Measurements from ENCODE around the gene UTP14A.
A peak's percentile ranks its signal among the peaks of the same experiment; 100 is the strongest.
"Not testable (repeated sequence)": the region's sequence is repeated elsewhere in the genome, so short reads cannot be mapped to it uniquely, and the experiment has no call there.

UTP14A gene

DNA sequence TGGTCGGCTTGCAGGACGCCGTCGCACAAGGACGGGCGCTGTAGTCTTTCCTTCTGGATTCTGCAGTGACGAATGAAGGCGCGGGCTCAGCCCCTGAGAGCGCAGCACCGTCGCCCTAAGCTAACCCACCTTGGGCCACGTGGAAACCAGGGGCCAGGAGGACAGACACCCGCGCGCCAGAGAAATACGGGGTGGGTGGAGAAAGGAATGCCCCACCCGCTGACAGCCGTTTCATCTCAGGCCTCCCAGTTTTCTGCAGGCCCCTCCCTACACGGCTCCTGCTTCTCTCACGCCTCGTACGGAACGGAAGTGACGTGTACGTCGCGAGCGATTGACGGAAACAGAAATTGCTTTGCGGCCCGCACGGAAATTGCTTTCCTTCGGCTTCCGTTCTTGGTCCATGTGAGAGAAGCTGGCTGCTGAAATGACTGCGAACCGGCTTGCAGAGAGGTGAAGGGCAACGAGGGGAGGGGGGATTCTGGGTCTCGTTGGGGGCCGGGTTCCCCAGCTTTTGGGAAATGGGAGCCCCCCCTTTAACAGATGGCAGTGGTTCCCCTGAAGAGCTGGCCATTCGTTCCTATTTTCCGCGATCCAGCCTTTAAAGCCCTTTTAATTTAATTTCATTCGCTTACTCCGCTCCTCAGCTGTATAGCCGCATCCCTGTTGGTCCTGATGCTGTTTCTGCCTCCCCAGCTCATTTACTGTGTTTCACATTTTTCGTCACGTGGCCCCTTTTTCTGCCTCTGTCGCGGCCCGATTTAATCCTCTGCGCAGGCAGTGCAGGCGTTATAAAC is at the start of gene UTP14A:
Gene UTP14A (plus strand): TSS at position 378 of the 794 bp plus-strand sequence. CDS start 47 bp downstream, at position 425.
- peak; percentile 92 for DNase-seq

GRCh38 chrX:129859134-129859533 is 46.8 kb upstream of the UTP14A start:
- not testable (repeated sequence) for DNase-seq

DNA sequence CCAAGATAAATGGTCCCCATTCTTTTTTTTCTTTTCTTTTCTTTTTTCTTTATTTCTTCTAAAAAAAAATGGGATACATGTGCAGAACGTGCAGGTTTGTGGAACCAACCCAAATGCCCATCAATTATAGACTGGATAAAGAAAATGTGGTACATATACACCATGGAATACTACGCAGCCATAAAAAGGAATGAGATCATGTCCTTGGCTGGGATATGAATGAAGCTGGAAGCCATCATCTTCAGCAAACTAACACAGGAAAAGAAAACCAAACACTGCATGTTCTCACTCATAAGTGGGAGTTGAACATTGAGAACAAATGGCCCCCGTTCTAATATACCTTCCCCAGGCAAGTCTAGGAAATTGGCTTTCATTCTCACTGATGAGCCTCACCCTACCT is 39.6 kb upstream of the UTP14A start:
- not testable (repeated sequence) for DNase-seq

DNA sequence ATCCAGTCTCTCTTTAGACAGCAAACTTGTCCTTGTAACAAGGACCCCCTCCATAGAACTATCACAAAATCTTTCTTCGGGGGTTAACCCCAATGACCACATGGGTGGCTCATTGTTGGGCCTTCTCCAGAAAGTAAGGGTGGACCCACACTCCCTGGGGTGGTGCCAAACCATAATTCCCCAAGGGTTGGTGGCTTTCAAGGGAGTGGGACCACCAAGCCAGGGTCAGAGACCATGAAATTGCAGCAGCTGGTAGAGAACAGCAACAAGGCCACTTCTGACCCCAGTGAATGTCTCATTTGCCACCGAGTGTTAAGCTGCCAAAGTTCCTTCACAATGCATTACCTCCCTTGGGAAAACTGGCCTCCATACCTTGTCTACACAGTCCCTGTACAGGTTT is 33.4 kb upstream of the UTP14A start:
- DNase-seq = no peak

DNA sequence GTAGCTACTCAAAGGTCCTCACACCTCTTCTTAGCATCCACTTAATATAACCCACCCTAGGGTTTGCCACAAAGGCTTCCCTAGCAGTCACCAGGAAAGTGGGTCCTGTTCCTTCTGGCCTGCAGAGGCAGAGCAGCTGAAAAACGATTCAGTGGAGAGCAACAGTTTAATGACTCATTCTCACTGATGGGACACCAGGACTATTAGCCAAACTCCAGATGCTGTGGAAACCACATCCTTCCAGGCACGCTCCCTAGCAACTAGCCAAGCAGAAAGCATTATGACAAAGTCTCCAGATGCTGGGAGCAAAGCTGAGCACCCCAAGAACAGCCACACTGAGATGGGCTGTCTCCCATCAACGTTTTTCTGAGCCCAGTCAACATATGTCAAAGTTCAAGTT is 30.3 kb upstream of the UTP14A start:
- no peak for DNase-seq

DNA sequence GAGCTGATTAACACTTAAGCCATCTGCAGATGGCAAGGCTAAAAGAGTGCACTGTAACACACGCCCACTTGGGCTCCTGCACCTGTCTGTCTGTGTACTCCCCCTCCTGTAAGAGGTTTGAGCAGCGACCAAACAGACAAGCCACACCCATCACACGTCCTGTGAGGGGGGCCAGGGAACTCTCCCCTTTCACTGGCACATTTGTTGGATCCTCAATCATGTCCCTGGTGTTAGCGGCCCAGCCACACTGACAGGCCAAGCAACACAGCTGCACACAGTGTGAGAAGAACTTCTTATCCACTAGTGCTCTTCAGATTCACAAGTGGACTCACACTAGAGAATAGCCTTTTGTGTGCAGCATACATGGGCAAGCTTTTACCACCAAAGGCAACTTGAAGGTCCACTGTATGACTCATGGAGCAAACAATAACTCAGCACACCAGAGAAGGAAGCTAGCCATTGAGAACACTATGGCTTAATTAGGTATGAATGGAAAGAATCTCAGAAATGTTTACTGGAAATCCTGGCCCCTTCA is 29.1 kb upstream of the UTP14A start:
- peak; percentile 21 for DNase-seq

DNA sequence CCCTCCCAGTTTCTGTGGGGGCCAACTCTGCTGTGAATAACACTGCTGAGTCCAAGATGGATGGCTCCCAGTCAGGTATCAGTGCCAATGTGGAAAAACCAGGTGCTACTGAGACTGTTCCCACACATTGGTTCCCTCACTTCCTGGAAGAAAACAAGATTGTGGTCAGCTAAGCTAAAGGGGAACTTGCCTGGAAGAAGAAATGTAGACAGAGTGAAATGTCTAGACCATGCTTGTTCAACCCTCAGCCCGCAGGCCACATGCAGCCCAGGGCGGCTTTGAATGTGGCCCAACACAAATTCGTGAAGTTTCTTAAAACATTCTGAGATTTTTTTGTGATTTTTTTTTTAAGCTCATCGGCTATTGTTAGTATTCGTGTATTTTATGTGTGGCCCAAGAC is 28.6 kb upstream of the UTP14A start:
- DNase-seq = no peak

GRCh38 chrX:129900054-129900453 is 5.9 kb upstream of the UTP14A start:
- no peak for DNase-seq

DNA sequence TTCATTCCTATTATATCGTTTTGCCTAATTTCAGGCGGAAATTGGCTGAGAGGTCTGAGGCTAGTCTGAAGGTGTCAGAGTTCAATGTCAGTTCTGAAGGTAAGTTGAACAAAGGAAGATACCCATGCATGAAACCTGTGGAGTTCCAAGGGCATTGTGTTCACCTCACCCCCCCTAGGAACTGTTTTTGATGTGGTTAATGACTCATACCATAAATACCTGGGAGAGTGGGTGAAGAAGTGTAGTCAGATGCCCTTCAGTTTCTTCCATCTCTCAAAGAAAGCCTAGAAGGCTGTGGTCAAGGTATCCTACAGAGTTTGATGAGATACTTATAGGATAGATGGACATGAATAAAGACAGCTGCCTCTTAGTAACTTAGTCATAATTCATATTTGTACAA is 2.7 kb downstream of the UTP14A start:
- DNase-seq = no peak

- DNase-seq = peak; percentile 65
These were observed 19.5 kb downstream of the UTP14A start for GRCh38 chrX:129925305-129926092.

- no peak for DNase-seq
These were observed 25.0 kb downstream of the UTP14A start for GRCh38 chrX:129930941-129931410.

DNA sequence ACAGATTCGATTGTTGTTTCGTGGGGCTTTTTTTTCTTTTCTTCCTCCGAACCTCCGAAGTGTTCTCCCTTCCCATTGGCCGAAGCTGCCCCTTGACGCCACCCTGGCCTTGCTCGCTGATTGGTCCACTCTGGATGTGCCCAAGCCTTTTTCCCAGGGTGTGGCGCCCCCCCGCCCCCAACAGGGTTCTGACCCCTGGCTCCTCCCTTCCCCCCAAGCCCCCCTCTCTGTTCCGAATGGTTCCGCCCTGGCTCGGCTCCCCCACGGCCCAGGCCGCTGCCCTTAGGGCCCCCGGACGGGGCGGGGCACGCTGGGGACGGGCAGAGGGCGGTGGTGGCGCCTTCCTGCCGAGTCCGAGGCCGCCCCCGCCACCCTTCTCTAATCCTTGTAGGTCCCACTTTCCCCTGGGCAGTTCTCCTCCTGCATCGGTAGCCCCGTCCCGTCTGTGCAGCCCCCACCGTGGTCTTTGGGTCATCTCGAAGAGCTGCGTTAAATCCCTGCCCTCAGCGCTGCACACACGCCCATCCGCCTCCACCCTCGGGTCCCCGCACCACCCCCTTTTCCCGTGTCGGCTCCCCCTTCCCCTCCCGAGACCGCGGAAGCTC is 25.5 kb downstream of the UTP14A start:
- peak; percentile 94 for DNase-seq

DNA sequence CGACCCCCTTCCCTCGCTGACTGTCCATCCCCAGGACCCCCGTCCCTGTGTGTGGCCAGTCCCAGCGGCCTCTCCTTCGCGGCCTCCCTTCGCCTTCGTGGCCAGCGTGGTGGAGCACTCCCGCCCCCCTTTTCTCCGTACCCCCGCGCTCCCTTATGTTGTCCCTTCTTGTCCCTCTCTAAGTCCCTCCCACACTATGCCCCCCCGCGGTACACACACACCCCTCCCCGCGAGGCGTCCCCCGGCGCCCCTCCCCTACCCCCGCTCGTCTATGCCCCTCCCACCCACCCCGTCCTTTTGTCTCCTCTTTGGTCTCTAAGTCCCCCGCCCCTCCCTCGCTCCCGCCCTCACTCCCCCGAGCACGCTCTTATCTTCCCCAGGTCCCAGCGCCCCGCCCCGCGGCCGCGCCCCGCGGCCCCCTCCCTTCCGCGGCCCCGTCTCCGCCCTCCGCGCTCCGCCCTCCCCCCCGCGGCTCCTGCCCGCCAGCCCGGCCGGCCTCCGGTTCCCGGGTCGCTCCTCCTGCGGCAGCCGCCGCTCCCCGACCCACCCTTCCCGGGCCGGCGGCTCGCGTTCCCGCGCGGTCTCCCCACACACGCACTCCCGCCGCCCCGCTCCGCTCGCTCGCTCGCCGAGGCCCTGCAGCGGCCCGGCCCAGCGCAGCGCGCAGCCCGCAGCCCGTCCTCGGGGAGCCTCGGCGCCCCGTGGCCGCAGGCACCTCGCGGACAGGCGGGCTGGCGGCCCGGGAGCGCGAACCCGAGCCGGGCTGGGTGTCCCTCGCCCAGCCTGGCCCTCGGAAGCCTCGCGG is 26.3 kb downstream of the UTP14A start:
- peak; percentile 93 for DNase-seq

GRCh38 chrX:129932821-129933321 is 26.9 kb downstream of the UTP14A start:
- peak; percentile 35 for DNase-seq

DNA sequence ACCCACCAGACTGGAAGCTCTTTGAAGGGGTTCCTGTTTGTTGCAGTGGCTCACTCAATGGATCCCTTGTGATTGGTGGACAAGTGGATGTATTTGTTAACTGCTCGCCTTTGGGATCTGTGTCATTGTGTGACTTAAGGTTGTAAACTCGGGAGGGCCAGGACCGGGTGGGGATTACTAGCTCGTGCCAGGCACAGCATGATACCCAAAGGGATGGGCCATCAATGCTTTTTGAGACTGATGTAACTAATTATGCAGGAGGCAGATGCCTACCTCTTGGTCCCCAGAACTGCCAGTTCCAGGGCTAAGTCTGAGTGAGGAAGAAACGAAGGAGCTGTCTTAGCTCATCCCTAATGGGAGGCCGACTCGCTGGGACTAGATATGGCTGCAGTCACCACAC is 27.7 kb downstream of the UTP14A start:
- no peak for DNase-seq

- DNase-seq = no peak
These were observed 28.5 kb downstream of the UTP14A start for GRCh38 chrX:129934461-129934860.

DNA sequence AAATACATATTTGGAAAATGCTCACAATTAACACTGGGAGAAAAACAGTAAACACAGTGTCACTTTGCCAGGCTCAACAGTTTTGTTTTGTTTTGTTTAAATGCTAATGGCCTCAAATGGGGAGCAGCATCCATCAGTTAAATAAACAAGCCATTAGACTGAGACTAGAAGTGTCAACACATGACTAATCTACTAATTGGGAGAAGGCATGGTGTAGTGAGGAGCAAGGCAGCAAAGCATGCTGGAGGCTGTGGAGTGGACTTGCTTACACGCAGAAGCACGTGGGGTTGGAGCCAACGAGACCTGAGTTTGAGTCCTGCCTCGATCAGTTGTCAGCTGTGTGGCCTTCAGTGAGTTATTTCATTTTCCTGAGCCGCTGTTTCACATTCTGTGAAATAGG is 29.0 kb downstream of the UTP14A start:
- no peak for DNase-seq

GRCh38 chrX:129938081-129938480 is 32.1 kb downstream of the UTP14A start:
- DNase-seq = no peak

DNA sequence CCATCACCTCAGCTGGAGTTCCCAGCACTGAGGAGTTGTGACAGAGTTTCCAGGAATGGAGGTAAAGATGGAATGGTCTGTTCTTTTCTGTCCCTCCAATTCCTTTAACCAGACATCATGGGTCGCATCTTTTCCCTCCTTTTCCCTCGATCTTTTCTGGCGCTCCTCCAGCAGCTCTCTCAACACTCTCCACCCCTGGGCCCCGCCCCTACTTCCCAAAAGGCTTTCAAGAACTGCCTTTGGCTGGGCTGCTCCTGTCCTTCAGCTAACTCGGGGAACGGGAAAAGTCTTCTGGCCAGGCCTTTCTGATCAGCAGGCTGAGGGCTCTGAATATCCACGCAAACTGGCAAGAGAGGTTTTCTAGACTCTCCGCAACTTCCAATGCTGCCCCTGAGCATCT is 34.0 kb downstream of the UTP14A start:
- peak; percentile 27 for DNase-seq

DNA sequence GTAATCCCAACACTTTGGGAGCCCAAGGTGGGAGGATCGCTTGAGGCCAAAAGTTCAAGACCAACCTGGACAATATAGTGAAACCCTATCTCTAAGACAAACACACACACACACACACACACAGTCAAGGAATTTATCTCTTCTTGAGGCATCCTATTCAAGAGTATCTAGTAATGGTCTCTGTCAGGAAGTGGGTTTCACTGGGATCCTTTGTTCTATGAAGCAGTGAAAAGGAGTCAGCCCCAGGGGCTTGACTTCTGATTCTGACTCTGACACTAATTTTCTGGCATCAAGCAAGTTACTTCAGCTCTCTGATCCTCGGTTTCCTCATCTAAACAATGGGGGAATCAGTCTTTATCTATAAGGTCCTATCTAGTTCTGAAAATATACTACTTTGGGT is 34.8 kb downstream of the UTP14A start:
- no peak for DNase-seq

- DNase-seq = no peak
These were observed 39.2 kb downstream of the UTP14A start for GRCh38 chrX:129945131-129945530.

- no peak for DNase-seq
These were observed 47.3 kb downstream of the UTP14A start for GRCh38 chrX:129953334-129953648.

Measured in right hindlimb (tissue), 1 donor.